ENCODE results near the gene METTL25B. TPM values are rescaled to one million over a fixed set of nuclear protein-coding genes. Genes with fewer than 3 reads are reported as not detected.

METTL25B gene
- total and polyA plus RNA-seq, 10 donors, result 23.2 to 43.8 (median 33.9) TPM

DNA sequence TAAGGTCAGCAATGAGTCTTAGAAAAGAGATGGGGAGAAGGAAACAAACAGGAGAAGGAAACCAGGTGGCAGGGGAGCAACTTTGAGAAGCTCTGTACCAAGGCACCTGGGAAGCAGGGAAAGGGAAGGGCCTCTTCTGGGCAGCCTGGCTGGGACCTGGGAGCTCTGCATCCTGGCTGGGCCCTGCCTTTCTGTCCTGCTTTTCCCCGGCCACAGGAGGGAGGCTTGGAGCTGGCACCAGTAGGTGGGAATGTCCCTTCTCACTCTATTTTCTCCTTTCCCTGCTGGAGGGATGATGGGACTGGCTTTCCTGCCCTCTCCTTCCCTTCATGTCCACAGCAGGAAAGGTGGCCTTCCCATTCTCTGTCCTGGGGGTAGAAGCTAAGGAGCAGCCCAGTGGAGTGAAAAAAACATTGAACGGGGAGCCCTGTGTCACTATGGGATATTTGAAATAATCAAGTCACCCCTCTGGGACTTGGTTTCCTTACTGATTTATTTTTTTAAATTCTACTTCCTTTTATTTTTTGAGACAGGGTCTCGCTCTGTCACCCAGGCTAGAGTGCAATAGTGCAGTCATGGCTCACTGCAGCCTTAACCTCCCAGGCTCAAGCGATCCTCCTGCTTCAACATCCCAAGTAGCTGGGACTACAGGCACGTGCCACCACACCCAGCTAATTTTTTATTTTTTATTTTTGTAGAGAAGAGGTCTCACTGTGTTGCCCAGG lies 45.9 kb upstream of the METTL25B start:
- intact Hi-C loops (cut with DNase I; ENCODE audit: low total_unique reads), result no loop called here
- WGBS, 5 donors, result 53 to 75% (median 60%) methylated on average over 5 of the region's 5 CpGs
- H3K27me3 ChIP-seq (replicated peaks in 1 of 7), result peaks cover 0 to 87% (median 24%) of the 10 kb centered on the region in 7 donors
- H3K9me3 ChIP-seq, result no peaks in the 10 kb centered on the region
- no peak overlapping the region for H3K4me3 ChIP-seq
- H3K27ac ChIP-seq, result no peak overlapping the region
- H3K36me3 ChIP-seq, result no peaks in the 10 kb centered on the region
- TF ChIP-seq POLR2A (IDR thresholded peaks at IDR 0.05), result no peak
- TF ChIP-seq, protein P1, sequence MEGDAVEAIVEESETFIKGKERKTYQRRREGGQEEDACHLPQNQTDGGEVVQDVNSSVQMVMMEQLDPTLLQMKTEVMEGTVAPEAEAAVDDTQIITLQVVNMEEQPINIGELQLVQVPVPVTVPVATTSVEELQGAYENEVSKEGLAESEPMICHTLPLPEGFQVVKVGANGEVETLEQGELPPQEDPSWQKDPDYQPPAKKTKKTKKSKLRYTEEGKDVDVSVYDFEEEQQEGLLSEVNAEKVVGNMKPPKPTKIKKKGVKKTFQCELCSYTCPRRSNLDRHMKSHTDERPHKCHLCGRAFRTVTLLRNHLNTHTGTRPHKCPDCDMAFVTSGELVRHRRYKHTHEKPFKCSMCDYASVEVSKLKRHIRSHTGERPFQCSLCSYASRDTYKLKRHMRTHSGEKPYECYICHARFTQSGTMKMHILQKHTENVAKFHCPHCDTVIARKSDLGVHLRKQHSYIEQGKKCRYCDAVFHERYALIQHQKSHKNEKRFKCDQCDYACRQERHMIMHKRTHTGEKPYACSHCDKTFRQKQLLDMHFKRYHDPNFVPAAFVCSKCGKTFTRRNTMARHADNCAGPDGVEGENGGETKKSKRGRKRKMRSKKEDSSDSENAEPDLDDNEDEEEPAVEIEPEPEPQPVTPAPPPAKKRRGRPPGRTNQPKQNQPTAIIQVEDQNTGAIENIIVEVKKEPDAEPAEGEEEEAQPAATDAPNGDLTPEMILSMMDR (IDR thresholded peaks at IDR 0.05 in 8 of 11, conservative IDR thresholded peaks at IDR 0.05 in 3 of 11), result no peak
- TF ChIP-seq POLR2AphosphoS5 (IDR thresholded peaks at IDR 0.05), result no peak
- DNase-seq, result no peak
- peaks cover 0 to 23% (median 10%) of the 10 kb centered on the region in 6 donors for H3K4me1 ChIP-seq

DNA sequence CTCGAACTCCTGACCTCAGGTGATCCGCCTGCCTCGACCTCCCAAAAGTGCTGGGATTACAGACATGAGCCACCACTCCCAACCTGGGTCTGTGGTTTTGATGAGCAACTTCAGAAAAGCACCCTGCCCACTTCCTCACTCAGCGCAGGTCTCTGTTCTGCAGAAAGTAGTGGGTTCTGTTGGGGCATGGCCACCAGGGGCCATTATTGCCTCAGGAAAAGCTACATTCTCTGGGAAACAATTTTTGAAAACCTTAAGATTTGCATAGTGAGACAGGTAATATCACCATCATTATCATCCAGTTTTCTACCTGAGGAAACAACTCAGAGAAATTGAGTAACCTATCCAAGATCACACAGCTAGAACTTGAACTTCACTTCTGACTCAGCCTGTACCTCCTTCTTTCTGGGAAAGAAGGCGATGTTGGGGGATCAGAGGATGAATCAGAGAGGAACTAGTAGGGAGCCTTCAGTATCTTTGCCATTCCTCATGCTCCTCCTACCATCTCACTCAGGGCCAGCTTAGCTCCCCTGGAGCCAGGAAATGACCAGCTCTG lies 44.0 kb upstream of the METTL25B start:
- Histone ChIP-seq H3K4me1 (peaks cover 0 to 13% (median 3%) of the 10 kb centered on the region in 6 donors), H3K9me3 (no peaks in the 10 kb centered on the region), H3K27me3 (replicated peaks in 1 of 7) (peaks cover 0 to 87% (median 9%) of the 10 kb centered on the region in 7 donors), H3K4me3 (no peak overlapping the region), H3K36me3 (no peaks in the 10 kb centered on the region), H3K27ac (no peak overlapping the region)
- DNase-seq, result no peak
- 47 to 58% (median 57%) methylated on average over 5 of the region's 5 CpGs for WGBS, 5 donors
- intact Hi-C loops (cut with DNase I; ENCODE audit: low total_unique reads), result no loop called here
- TF ChIP-seq, protein P1 (IDR thresholded peaks at IDR 0.05 in 8 of 11, conservative IDR thresholded peaks at IDR 0.05 in 3 of 11), result no peak
- no peak for TF ChIP-seq POLR2AphosphoS5 (IDR thresholded peaks at IDR 0.05)
- TF ChIP-seq POLR2A (IDR thresholded peaks at IDR 0.05), result no peak

DNA sequence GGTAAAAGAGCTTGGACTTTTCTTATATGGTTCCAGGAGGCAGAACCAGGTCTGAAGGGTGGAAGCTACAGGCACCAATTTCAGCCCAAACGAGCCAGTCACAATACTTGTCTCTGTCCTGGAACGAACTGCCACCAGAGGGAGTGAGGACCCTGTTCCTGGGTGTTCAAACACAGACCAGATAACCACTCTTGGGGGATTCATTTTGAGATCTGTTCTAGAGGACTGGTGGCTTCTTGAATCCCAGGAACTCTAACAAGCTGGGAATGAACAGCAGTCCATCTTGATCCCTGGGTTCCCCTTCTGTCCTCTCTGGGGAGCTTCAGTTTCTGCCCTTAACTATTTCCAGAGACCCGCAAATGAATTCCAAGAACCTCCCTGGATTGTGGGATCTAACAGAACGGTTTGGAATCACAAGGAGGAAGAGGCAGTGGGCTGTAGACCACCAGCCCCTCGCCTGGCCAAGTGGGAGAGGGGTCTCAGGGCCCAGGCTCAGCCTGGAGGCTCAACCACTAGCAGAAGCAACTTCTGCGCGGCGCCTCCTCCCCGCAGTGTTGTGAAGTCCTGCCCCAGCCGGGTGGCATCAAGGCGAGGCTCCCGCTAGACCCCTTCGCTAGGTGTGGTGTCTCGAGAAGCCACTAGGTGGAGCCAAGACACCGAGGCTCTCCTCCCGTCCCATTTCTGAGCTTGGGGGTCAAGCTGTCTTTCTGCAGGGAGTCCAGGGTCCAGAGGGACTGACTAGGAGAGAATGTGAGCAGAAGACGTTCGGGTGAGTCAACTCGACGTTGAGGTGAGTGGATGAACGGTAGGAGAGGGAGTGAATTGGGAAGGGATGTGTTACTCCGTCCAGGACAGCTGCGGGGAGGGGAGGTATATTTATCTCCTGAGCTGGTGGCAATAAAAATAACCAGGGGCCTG lies 39.0 kb upstream of the METTL25B start:
- Histone ChIP-seq H3K27ac (no peak overlapping the region), H3K36me3 (no peaks in the 10 kb centered on the region), H3K4me3 (peak overlapping the region in 1 of 8 donors; percentile 8), H3K9me3 (no peaks in the 10 kb centered on the region), H3K27me3 (replicated peaks in 1 of 7) (peaks cover 0 to 99% (median 47%) of the 10 kb centered on the region in 7 donors), H3K4me1 (peaks cover 5 to 51% (median 33%) of the 10 kb centered on the region in 6 donors)
- peak; percentile 91 for DNase-seq
- intact Hi-C loops (cut with DNase I; ENCODE audit: low total_unique reads), result loop anchor here (2.0 kb wide), 1 partner anchor 38 kb away; no protein-coding TSS in a partner anchor
- TF ChIP-seq POLR2A (IDR thresholded peaks at IDR 0.05), result no peak
- TF ChIP-seq, protein P1 (IDR thresholded peaks at IDR 0.05 in 8 of 11, conservative IDR thresholded peaks at IDR 0.05 in 3 of 11), result peak; percentile 88 to 97 (median 91)
- peak; percentile 9 to 44 (median 33) for TF ChIP-seq POLR2AphosphoS5 (IDR thresholded peaks at IDR 0.05)
- WGBS, 5 donors, result 2 to 4% (median 2%) methylated on average over 17 to 23 of the region's 23 CpGs
